Measurements from ENCODE around the gene LRRC45. TPM values are rescaled to one million over a fixed set of nuclear protein-coding genes. Genes with fewer than 3 reads are reported as not detected.
A peak's percentile ranks its signal among the peaks of the same experiment; 100 is the strongest.

The LRRC45 gene
- total RNA-seq, 2 donors from 2014 or later = 11.8 to 15.4 TPM

GRCh38 chr17:82053556-82054263, 30.6 kb downstream of the LRRC45 start:
- Mint-ChIP-seq H3K4me3 (peak overlapping the region; percentile 84 to 88), H3K27me3 (ENCODE audit: low read depth) (no peaks in the 10 kb centered on the region), H3K4me1 (ENCODE audit: low read depth) (peaks cover 20% of the 10 kb centered on the region), H3K36me3 (ENCODE audit: insufficient read depth in 2 of 2) (no peaks in the 10 kb centered on the region), H3K9me3 (no peaks in the 10 kb centered on the region), H3K27ac (no peak overlapping the region)
- ATAC-seq (replicated peaks in 1 of 2) (no peak), DNase-seq (no peak)

- ATAC-seq (replicated peaks in 1 of 2) (no peak), DNase-seq (no peak)
- Mint-ChIP-seq H3K9me3 (no peaks in the 10 kb centered on the region), H3K27me3 (ENCODE audit: low read depth) (no peaks in the 10 kb centered on the region), H3K27ac (no peak overlapping the region), H3K4me1 (ENCODE audit: low read depth) (peaks cover 20% of the 10 kb centered on the region), H3K36me3 (ENCODE audit: insufficient read depth in 2 of 2) (no peaks in the 10 kb centered on the region), H3K4me3 (peak overlapping the region in 1 of 2 donors; percentile 17)
Observed at GRCh38 chr17:82054351-82055022, 31.4 kb downstream of the LRRC45 start.

GRCh38 chr17:82055023-82055964, 32.2 kb downstream of the LRRC45 start:
- Mint-ChIP-seq H3K4me3 (peak overlapping the region in 1 of 2 donors; percentile 17), H3K36me3 (ENCODE audit: insufficient read depth in 2 of 2) (peaks cover 0 to 2% of the 10 kb centered on the region in 2 donors), H3K27me3 (ENCODE audit: low read depth) (no peaks in the 10 kb centered on the region), H3K27ac (no peak overlapping the region), H3K9me3 (no peaks in the 10 kb centered on the region), H3K4me1 (ENCODE audit: low read depth) (peaks cover 19% of the 10 kb centered on the region)
- ATAC-seq (replicated peaks in 1 of 2) (no peak), DNase-seq (no peak)

- Mint-ChIP-seq H3K4me3 (no peak overlapping the region), H3K4me1 (ENCODE audit: low read depth) (peaks cover 12% of the 10 kb centered on the region), H3K27me3 (ENCODE audit: low read depth) (no peaks in the 10 kb centered on the region), H3K36me3 (ENCODE audit: insufficient read depth in 2 of 2) (peaks cover 0 to 4% of the 10 kb centered on the region in 2 donors), H3K27ac (no peak overlapping the region), H3K9me3 (no peaks in the 10 kb centered on the region)
- ATAC-seq (replicated peaks in 1 of 2) (no peak), DNase-seq (no peak)
Observed at GRCh38 chr17:82055965-82056728, 33.0 kb downstream of the LRRC45 start.

GRCh38 chr17:82056729-82057621, 33.9 kb downstream of the LRRC45 start:
- Mint-ChIP-seq H3K4me1 (ENCODE audit: low read depth) (peaks cover 12% of the 10 kb centered on the region), H3K27me3 (ENCODE audit: low read depth) (no peaks in the 10 kb centered on the region), H3K36me3 (ENCODE audit: insufficient read depth in 2 of 2) (peaks cover 0 to 4% of the 10 kb centered on the region in 2 donors), H3K9me3 (no peaks in the 10 kb centered on the region), H3K4me3 (no peak overlapping the region), H3K27ac (no peak overlapping the region)
- DNase-seq = no peak
- no peak for ATAC-seq (replicated peaks in 1 of 2)

- DNase-seq (no peak), ATAC-seq (replicated peaks in 1 of 2) (no peak)
- no peak overlapping the region for H3K27ac Mint-ChIP-seq
- H3K36me3 Mint-ChIP-seq (ENCODE audit: insufficient read depth in 2 of 2) = peaks cover 0 to 4% of the 10 kb centered on the region in 2 donors
- H3K4me3 Mint-ChIP-seq = no peak overlapping the region
- peaks cover 5% of the 10 kb centered on the region for H3K4me1 Mint-ChIP-seq (ENCODE audit: low read depth)
- no peaks in the 10 kb centered on the region for H3K9me3 Mint-ChIP-seq
- H3K27me3 Mint-ChIP-seq (ENCODE audit: low read depth) = no peaks in the 10 kb centered on the region
Observed at GRCh38 chr17:82058230-82058854, 35.2 kb downstream of the LRRC45 start.

GRCh38 chr17:82058855-82059249, 35.7 kb downstream of the LRRC45 start:
- no peak overlapping the region for H3K27ac Mint-ChIP-seq
- H3K36me3 Mint-ChIP-seq (ENCODE audit: insufficient read depth in 2 of 2) = peaks cover 0 to 4% of the 10 kb centered on the region in 2 donors
- no peaks in the 10 kb centered on the region for H3K9me3 Mint-ChIP-seq
- no peak for DNase-seq
- no peak overlapping the region for H3K4me3 Mint-ChIP-seq
- no peaks in the 10 kb centered on the region for H3K27me3 Mint-ChIP-seq (ENCODE audit: low read depth)
- ATAC-seq (replicated peaks in 1 of 2) = no peak
- H3K4me1 Mint-ChIP-seq (ENCODE audit: low read depth) = no peaks in the 10 kb centered on the region

GRCh38 chr17:82059272-82060000, 36.3 kb downstream of the LRRC45 start:
- no peaks in the 10 kb centered on the region for H3K27me3 Mint-ChIP-seq (ENCODE audit: low read depth)
- H3K4me1 Mint-ChIP-seq (ENCODE audit: low read depth) = peaks cover 6% of the 10 kb centered on the region
- DNase-seq (no peak), ATAC-seq (replicated peaks in 1 of 2) (no peak)
- H3K9me3 Mint-ChIP-seq = no peaks in the 10 kb centered on the region
- no peak overlapping the region for H3K4me3 Mint-ChIP-seq
- no peak overlapping the region for H3K27ac Mint-ChIP-seq
- H3K36me3 Mint-ChIP-seq (ENCODE audit: insufficient read depth in 2 of 2) = peaks cover 0 to 4% of the 10 kb centered on the region in 2 donors

- Mint-ChIP-seq H3K9me3 (no peaks in the 10 kb centered on the region), H3K27me3 (ENCODE audit: low read depth) (no peaks in the 10 kb centered on the region), H3K36me3 (ENCODE audit: insufficient read depth in 2 of 2) (peaks cover 0 to 4% of the 10 kb centered on the region in 2 donors), H3K4me1 (ENCODE audit: low read depth) (peaks cover 7% of the 10 kb centered on the region), H3K4me3 (no peak overlapping the region), H3K27ac (no peak overlapping the region)
- ATAC-seq (replicated peaks in 1 of 2) (no peak), DNase-seq (no peak)
Observed at GRCh38 chr17:82060001-82060380, 36.9 kb downstream of the LRRC45 start.

GRCh38 chr17:82060614-82061013, 37.5 kb downstream of the LRRC45 start:
- Mint-ChIP-seq H3K4me1 (ENCODE audit: low read depth) (peaks cover 7% of the 10 kb centered on the region), H3K27me3 (ENCODE audit: low read depth) (no peaks in the 10 kb centered on the region), H3K36me3 (ENCODE audit: insufficient read depth in 2 of 2) (peaks cover 0 to 4% of the 10 kb centered on the region in 2 donors), H3K27ac (no peak overlapping the region), H3K9me3 (no peaks in the 10 kb centered on the region), H3K4me3 (no peak overlapping the region)
- DNase-seq = no peak
- no peak for ATAC-seq (replicated peaks in 1 of 2)

Data from activated T-cell treated with anti-CD3 and anti-CD28 coated beads, Interleukin-2, amount 50 U/mL, for 72 hours (primary cell).